CD4-positive, alpha-beta T cell treated with Interleukin-15 for 1 hour (primary cell): ENCODE measurements around the gene PDSS1.

ENCODE experiments used
- DNase-seq: peaks from one replicate; pipeline ENCODE4 v3.0.0-alpha.2; 2020

Gene PDSS1

DNA sequence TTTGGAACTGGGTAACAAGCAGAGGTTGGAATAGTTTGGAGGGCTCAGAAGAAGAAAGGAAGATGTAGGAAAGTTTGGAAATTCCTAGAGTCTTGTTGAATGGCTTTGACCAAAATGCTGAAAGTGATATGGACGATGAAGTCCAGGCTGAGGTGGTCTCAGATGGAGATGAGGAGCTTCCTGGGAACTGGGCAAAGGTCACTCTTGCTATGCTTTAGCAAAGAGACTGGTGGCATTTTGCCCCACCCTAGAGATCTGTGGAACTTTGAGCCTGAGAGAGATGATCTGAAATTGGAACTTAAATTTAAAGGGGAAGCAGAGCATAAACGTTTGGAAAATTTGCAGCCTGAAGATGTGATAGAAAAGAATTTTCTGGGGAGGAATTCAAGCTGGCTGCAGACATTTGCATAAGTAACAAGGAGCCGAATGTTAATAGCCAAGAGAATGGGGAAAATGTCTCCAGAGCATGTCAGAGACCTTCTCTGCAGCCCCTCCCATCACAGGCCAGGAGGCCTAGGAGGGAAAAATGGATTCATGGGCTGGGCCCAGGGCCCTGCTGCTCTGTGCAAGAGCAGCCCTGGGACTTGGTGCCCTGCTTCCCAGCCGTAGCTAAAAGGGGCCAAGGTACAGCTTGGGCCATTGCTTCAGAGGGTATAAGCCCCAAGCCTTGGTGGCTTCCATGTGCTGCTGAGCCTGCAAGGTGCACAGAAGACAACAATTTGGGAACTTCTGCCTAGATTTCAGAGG is 3.6 kb downstream of the PDSS1 start:
- DNase-seq = no peak

GRCh38 chr10:26703096-26703495 is 5.6 kb downstream of the PDSS1 start:
- no peak for DNase-seq

- DNase-seq = no peak
These were observed 6.5 kb downstream of the PDSS1 start for GRCh38 chr10:26703974-26704373.

- DNase-seq = no peak
These were observed 8.7 kb downstream of the PDSS1 start for GRCh38 chr10:26706206-26706605.

- no peak for DNase-seq
These were observed 9.4 kb downstream of the PDSS1 start for GRCh38 chr10:26706936-26707335.

DNA sequence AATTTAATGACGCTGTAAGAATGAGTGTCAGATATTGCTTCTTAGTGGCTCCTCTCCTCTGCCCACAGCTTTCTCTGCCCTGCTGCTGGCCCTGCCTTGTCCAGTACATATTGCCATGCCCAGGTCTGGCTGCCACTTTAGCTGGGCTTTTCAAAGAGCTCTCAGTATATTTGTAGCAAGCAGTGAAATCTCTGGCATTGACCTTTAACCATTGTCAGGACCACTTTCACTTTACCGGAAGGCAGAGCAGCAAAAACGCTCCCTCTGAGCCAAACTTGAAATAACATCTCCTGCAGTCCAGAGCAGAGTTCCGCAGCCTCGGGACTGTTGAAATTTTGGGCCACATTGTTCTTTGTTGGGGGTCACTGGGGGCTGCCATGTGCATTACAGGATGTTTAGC is 13.8 kb downstream of the PDSS1 start:
- no peak for DNase-seq

DNA sequence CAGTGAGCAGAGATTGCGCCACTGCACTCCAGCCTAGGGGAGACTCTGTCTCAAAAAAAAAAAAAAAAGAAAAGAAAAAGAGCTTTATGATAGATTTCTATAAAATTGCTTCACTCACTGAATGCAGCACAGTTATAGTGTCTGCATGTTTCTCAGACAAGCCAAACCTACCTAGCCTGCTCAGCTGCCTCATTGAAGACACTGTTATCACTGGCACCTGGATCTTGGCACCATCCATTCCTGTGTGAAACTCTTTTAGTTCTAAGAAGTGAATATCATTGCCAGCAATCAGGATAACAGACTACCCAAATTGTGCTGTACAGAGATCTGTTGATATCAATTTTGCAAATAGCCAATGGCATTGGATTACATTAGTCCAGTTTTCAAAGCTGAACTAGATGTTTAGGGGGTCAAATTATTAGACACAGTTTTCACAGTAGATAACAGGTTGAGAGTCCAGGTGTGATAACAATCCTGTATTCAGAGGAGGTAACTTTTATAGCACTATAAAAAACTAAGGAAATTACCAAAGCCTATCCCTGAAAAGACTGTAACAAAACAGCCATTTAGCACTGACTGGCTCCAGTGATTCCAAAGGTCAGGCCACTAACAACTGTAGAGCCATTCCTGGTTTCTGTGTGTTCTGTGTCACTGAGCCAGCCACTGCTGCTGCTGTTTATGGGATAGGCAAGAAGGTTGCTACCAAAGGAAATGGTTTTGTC is 17.1 kb downstream of the PDSS1 start:
- DNase-seq = no peak

GRCh38 chr10:26715137-26715487 is 17.6 kb downstream of the PDSS1 start:
- no peak for DNase-seq

DNA sequence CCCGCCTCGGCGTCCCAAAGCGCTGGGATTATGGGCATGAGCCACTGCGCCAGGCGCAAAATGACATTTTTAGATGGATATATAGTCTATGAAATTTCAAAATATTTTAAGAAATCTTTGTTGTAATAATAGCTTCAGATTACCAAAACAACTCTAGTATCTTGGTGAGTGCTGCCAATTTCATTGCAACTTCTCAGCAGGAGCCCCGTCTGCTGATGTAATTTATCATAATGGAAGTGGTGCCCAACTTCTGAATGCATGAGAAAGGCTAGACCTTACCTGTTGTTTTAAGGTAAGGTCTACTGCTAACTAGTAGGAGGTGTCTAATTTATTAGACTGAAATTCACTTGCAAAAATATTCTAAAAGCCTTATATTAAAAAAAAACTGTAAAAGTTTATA is 20.0 kb downstream of the PDSS1 start:
- no peak for DNase-seq

DNA sequence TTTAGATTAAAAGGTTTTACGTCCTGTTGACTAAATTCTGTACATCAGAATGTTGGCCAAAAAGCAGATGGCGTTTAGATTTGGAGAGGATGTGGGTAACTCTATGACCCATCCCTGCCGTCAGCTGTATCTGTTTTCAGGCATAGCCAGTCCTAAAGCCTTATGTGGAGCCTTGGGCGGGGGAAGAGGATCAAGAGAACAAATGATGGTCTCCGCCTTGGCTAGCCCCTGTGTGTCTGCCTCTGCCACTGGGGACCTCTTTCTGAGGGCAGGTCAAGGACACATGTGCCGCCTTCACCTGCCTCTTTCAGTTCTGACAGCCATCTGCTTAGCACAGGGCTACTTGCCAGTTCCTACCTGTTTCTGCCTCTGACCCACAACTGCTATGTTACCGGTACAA is 24.1 kb downstream of the PDSS1 start:
- peak; percentile 23 for DNase-seq

- DNase-seq = no peak
These were observed 25.5 kb downstream of the PDSS1 start for GRCh38 chr10:26723016-26723415.

GRCh38 chr10:26725837-26726727 is 28.6 kb downstream of the PDSS1 start:
- peak; percentile 43 for DNase-seq

- no peak for DNase-seq
These were observed 29.5 kb downstream of the PDSS1 start for GRCh38 chr10:26727005-26727404.

DNA sequence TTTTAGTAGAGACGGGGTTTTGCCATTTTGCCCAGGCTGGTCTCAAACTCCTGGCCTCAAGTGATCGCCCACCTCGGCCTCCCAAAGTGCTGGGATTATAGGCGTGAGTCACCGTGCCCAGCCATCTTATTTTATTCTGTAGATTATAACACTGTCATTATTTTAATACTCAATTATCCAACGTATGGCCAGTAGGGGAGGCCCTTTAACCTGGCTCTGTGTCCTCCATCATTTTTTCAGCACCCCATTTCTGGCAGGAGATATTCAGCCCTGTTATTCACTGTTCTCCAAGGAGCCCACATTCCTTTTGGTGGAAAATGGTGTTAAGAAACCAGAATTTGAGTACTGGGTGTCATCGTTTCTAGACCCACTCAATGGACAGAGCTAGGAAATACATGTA is 31.5 kb downstream of the PDSS1 start:
- DNase-seq = no peak

- DNase-seq = no peak
These were observed 31.9 kb downstream of the PDSS1 start for GRCh38 chr10:26729395-26729794.

DNA sequence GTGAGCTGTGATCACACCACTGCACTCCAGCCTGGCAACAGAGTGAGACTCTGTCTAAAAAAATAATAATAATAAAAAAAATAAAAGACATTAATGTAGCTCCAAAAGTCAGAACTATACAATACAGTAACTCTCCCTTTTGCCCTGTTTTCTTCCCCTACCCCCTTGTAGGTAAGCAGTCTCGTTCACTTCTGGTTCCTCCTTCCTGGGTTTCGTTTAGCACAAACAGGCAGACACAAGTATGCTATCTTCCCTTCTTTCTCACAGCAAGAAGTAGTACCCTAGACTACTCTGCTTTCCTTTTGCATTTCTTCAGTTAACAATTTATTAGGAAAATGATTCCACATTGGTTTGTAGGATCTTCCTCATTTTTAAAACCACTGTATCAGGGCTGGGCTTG is 33.1 kb downstream of the PDSS1 start:
- DNase-seq = no peak

- no peak for DNase-seq
These were observed 36.5 kb downstream of the PDSS1 start for GRCh38 chr10:26733750-26734568.

- DNase-seq = no peak
These were observed 37.9 kb downstream of the PDSS1 start for GRCh38 chr10:26735435-26735834.

DNA sequence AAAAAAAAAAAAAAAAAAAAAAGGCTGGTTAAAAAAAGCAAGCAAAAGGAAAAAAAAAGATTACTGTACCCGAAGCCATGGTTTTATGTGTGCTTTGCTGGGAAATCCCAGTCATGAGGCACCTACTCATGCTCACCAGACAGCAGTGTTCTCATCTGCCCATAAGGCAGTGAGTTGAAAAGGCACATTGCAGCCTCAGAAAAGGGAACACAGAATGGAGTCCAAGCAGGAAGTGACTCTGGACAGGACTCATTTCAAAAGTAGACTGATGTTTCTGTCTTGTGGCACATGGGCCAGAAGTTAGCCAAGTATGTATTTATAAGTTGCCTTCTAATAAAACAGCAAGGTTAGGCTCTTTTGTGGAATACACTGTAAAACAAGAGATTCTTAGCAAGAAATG is 40.2 kb downstream of the PDSS1 start:
- peak; percentile 60 for DNase-seq

DNA sequence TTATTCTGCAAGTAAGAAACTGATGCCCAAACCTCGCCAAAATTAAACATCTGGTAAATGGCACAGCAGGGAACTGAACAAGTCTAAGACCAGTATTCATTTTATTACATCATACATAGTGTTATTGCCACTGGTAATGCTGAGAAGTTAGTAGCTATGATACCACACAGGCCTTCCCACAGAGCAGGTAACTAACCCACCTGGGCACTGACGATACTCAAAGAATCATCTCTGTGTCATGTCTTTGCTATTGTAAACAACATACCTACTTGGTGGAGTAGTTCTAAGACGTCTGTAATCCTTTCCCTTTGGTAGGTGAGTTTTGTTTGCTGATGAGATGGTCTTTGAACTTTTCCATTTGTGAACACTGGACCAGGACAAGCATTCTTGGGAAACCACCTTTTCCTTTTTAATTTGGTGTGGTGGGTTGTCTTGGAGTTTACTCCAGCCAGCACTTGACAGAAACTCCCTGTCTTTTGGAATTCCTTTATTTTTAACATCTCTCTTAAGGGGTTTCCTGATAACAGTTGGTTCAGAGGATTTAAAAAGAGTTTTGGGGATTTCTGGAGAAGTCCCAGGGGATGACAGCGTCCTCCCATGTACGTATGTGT is 40.9 kb downstream of the PDSS1 start:
- DNase-seq = no peak

- no peak for DNase-seq
These were observed 41.6 kb downstream of the PDSS1 start for GRCh38 chr10:26739071-26739631.

DNA sequence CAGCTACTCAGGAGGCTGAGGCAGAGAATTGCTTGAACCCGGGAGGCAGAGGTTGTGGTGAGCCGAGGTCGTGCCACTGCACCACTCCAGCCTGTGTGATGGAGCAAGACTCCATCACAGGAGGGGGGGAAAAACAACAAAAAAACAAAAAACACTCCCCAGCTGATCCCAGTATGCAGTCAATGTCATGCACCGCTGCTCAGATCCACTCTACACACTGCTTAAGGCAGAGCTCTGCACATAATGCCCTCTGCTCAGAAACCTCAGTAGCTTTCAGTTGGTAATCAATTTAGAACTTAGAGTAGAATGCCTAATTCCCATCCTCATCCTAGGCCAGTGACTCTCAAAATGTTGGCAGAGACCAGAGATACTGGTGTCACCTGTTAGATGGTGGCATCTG is 43.9 kb downstream of the PDSS1 start:
- no peak for DNase-seq
